ENCODE results near the gene TARBP1. TPM values are rescaled to one million over a fixed set of nuclear protein-coding genes. Genes with fewer than 3 reads are reported as not detected.
"Not testable (repeated sequence)": the region's sequence is repeated elsewhere in the genome, so short reads cannot be mapped to it uniquely, and the experiment has no call there.

Gene TARBP1
- total and polyA plus RNA-seq, 12 donors = 9.2 to 79.7 (median 14.4) TPM

DNA sequence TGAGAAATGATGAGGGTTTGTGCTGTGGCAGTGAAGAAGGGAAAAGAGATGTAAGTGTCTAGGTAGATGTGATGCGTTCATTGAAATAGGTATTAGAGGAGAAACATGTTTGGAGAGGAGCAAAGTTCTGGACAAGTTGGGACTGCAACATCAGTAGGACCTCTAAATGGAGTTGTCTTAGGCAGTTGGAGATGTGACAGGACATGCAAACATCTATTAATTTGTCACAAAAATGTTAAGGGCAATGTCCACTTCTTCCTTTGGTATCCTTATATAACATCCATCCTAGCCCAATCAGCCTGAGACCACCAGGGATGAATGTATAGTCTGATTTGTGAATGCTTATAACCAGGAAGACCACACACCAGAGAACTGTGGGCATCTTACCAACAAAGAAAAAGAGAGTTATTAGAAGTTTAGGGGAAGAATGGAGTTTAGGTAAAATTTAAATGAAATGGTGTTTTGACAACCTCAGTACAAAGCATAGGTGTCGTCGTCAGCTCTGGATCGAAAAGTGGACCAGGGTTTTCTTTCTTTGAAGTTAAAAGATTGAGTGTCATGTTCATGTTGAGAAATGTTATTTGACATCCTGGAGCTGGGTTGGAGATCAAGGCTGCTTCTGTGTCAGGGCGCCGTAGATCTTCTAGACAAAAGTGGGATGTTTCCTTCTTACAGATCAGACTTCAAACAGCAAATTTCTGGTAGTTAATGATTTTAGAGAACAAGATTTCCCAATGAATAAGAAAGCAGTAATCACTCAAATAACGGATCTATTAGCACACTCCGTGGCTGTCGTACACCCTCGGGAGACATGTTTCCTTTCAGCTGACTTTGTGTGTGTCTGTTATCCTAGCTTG, 97.1 kb downstream of the TARBP1 start:
- Histone ChIP-seq H3K4me3 (no peak overlapping the region), H3K36me3 (replicated peaks in 1 of 2) (peaks cover 0 to 21% of the 10 kb centered on the region in 2 donors), H3K27me3 (no peaks in the 10 kb centered on the region), H3K27ac (no peak overlapping the region), H3K9me3 (replicated peaks in 1 of 3) (no peaks in the 10 kb centered on the region), H3K4me1 (replicated peaks in 1 of 2) (no peaks in the 10 kb centered on the region)
- WGBS, 4 donors = 79 to 87% (median 85%) methylated on average over 10 of the region's 10 CpGs
- intact Hi-C loops (cut with DNase I) = no loop called here
- no peak for TF ChIP-seq POLR2A (IDR thresholded peaks at IDR 0.05)
- TF ChIP-seq, protein P1, sequence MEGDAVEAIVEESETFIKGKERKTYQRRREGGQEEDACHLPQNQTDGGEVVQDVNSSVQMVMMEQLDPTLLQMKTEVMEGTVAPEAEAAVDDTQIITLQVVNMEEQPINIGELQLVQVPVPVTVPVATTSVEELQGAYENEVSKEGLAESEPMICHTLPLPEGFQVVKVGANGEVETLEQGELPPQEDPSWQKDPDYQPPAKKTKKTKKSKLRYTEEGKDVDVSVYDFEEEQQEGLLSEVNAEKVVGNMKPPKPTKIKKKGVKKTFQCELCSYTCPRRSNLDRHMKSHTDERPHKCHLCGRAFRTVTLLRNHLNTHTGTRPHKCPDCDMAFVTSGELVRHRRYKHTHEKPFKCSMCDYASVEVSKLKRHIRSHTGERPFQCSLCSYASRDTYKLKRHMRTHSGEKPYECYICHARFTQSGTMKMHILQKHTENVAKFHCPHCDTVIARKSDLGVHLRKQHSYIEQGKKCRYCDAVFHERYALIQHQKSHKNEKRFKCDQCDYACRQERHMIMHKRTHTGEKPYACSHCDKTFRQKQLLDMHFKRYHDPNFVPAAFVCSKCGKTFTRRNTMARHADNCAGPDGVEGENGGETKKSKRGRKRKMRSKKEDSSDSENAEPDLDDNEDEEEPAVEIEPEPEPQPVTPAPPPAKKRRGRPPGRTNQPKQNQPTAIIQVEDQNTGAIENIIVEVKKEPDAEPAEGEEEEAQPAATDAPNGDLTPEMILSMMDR (IDR thresholded peaks at IDR 0.05) = no peak
- no peak for DNase-seq

DNA sequence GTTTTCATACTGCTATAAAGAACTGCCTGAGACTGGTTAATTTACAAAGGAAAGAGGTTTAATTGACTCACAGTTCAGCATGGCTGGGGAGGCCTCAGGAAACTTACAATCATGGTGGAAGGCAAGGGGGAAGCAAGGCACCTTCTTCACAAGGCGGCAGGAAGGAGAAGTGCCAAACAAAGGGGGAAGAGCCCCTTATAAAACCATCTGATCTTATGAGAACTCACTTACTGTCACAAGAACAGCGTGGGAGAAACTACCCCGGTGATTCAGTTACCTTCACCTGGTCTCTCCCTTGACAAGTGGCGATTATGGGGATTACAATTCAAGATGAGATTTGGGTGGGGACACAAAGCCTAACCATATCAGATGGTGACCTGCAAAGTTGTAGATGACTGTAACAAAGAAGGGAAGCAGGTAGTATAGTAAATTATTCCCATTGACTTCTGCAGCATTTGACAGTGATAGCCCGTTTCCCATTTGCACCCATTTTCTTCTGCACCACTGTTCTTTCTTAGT, 99.3 kb downstream of the TARBP1 start:
- peaks cover 0 to 18% of the 10 kb centered on the region in 2 donors for H3K36me3 ChIP-seq (replicated peaks in 1 of 2)
- DNase-seq; H3K4me1 ChIP-seq (replicated peaks in 1 of 2); H3K4me3 ChIP-seq; H3K9me3 ChIP-seq (replicated peaks in 1 of 3); H3K27ac ChIP-seq; H3K27me3 ChIP-seq: not testable (repeated sequence)
- 87 to 99% (median 97%) methylated on average over 5 of the region's 5 CpGs for WGBS, 4 donors
- intact Hi-C loops (cut with DNase I) = loop anchor here in 1 of 2 donors (5.0 kb wide), 1 partner anchor 93 kb away; no protein-coding TSS in a partner anchor

DNA sequence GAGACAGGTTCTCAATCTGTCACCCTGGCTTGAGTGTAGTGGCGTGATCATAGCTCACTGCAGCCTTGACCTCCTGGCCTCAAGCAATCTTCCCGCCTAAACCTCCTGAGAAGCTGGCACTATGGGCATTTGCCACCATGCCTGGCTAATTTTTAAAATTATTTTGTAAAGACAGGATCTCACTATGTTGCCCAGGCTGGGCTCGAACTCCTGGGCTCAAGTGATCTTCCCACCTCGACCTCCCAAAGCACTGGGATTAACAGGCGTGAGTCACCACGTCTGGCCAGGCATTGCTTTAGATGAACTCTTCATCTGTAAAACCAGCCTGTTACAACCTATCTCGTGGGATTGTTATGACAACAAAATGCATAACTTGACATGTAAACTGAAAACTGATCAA, 103.3 kb downstream of the TARBP1 start:
- WGBS, 4 donors = 86 to 94% (median 88%) methylated on average over 7 of the region's 7 CpGs
- Histone ChIP-seq H3K27ac (no peak overlapping the region), H3K4me3 (no peak overlapping the region), H3K36me3 (replicated peaks in 1 of 2) (peaks cover 0 to 17% of the 10 kb centered on the region in 2 donors), H3K9me3 (replicated peaks in 1 of 3) (no peaks in the 10 kb centered on the region), H3K4me1 (replicated peaks in 1 of 2) (peaks cover 13 to 18% of the 10 kb centered on the region in 2 donors), H3K27me3 (no peaks in the 10 kb centered on the region)
- no peak for TF ChIP-seq POLR2A (IDR thresholded peaks at IDR 0.05)
- TF ChIP-seq, protein P1 (IDR thresholded peaks at IDR 0.05) = no peak
- DNase-seq = no peak
- intact Hi-C loops (cut with DNase I) = loop anchor here in 1 of 2 donors (5.0 kb wide), 1 partner anchor 97 kb away; no protein-coding TSS in a partner anchor

DNA sequence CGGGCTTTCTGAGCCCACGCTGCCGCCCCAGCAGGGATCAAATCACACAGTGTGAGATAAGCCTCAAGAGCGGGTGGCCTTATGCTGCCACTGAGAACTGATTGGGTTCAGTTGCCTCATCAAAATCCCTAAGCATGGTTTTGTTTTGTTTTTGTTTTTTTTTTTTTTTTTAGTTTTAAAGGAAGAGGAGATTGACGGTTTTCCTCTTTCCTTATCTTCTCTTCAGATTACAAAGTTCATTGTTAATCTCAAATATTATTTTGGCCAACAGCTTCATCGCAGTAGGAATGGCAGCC, 105.1 kb downstream of the TARBP1 start:
- Histone ChIP-seq H3K9me3 (replicated peaks in 1 of 3) (no peaks in the 10 kb centered on the region), H3K36me3 (replicated peaks in 1 of 2) (no peaks in the 10 kb centered on the region), H3K4me3 (peak overlapping the region; percentile 17 to 97 (median 88)), H3K27ac (peak overlapping the region; percentile 93 to 99 (median 96)), H3K4me1 (replicated peaks in 1 of 2) (peaks cover 13 to 18% of the 10 kb centered on the region in 2 donors), H3K27me3 (no peaks in the 10 kb centered on the region)
- WGBS, 4 donors = 1 to 5% (median 4%) methylated on average over 6 of the region's 6 CpGs
- DNase-seq = no peak
- intact Hi-C loops (cut with DNase I) = no loop called here
- TF ChIP-seq, protein P1 (IDR thresholded peaks at IDR 0.05) = no peak
- TF ChIP-seq POLR2A (IDR thresholded peaks at IDR 0.05) = no peak

All from adrenal gland (tissue), 12 donors.